Stomach smooth muscle (tissue), 2 donors: Measurements from ENCODE around the gene TP53TG5.

Experiments
- H3K27ac ChIP-seq: one replicate; pipeline ENCODE4 v1.7.0; 2013; ENCODE audit warnings: mild to moderate bottlenecking, low read length, inconsistent platforms
- H3K27me3 ChIP-seq, 2 donors: one replicate each; pipeline ENCODE4 v1.7.0; 2013; ENCODE audit warnings: low read length in 2 of 2; ENCODE audit not compliant: insufficient read depth in 2 of 2, control insufficient read depth in 1 of 2
- H3K36me3 ChIP-seq, 2 donors: one replicate each; pipeline ENCODE4 v1.7.0; 2013; ENCODE audit warnings: low read length in 2 of 2; ENCODE audit not compliant: control insufficient read depth in 2 of 2, insufficient read depth in 2 of 2
- H3K4me1 ChIP-seq: one replicate; pipeline ENCODE4 v1.7.0; 2013; ENCODE audit warnings: low read length; ENCODE audit not compliant: control insufficient read depth, insufficient read depth
- H3K4me3 ChIP-seq, 2 donors: one replicate each; pipeline ENCODE4 v1.7.0; 2013; ENCODE audit warnings: low read length in 2 of 2
- H3K9ac ChIP-seq, 2 donors: one replicate each; pipeline ENCODE4 v1.7.0; 2013; ENCODE audit warnings: low read length in 2 of 2, mild to moderate bottlenecking in 1 of 2
- H3K9me3 ChIP-seq, 2 donors: one replicate each; pipeline ENCODE4 v1.7.0; 2013; ENCODE audit warnings: low read length in 2 of 2; ENCODE audit not compliant: control insufficient read depth in 2 of 2
- donor health status: healthy.
- donor health status: Pancreatic carcinoma.

TP53TG5 gene

DNA sequence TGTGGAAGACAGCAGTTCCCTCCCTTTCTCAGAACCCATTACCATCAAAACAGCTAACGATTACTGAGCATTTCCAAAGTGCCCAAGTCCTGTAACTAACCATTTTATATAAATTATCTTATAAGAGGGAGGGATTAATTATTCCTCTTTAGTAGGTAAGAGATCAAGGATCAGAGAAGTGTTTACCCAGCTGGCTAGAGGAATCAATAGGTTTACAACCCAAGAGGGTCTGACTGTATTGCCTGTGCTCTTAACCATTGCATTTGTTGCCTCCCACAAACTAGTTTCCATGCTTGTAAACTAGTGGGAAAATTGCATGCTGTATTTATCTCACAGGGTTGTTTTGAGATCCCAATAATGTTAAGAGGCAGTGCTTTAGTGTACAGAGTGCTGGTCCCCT is 26.3 kb upstream of the TP53TG5 start:
- no peak overlapping the region for H3K27ac ChIP-seq
- no peaks in the 10 kb centered on the region for H3K9me3 ChIP-seq
- peaks cover 15% of the 10 kb centered on the region for H3K4me1 ChIP-seq
- H3K36me3 ChIP-seq: peaks cover 5 to 7% of the 10 kb centered on the region in 2 donors
- H3K4me3 ChIP-seq: no peak overlapping the region
- no peak overlapping the region for H3K9ac ChIP-seq
- no peaks in the 10 kb centered on the region for H3K27me3 ChIP-seq

GRCh38 chr20:45402946-45403345 is 24.8 kb upstream of the TP53TG5 start:
- Histone ChIP-seq H3K9ac (no peak overlapping the region), H3K27me3 (no peaks in the 10 kb centered on the region), H3K4me1 (peaks cover 4% of the 10 kb centered on the region), H3K27ac (no peak overlapping the region), H3K4me3 (no peak overlapping the region), H3K36me3 (no peaks in the 10 kb centered on the region), H3K9me3 (no peaks in the 10 kb centered on the region)

- Histone ChIP-seq H3K4me3 (no peak overlapping the region), H3K9me3 (no peaks in the 10 kb centered on the region), H3K9ac (no peak overlapping the region), H3K27ac (no peak overlapping the region), H3K27me3 (no peaks in the 10 kb centered on the region), H3K36me3 (no peaks in the 10 kb centered on the region), H3K4me1 (no peaks in the 10 kb centered on the region)
These were observed 22.4 kb upstream of the TP53TG5 start for GRCh38 chr20:45400346-45401031.

DNA sequence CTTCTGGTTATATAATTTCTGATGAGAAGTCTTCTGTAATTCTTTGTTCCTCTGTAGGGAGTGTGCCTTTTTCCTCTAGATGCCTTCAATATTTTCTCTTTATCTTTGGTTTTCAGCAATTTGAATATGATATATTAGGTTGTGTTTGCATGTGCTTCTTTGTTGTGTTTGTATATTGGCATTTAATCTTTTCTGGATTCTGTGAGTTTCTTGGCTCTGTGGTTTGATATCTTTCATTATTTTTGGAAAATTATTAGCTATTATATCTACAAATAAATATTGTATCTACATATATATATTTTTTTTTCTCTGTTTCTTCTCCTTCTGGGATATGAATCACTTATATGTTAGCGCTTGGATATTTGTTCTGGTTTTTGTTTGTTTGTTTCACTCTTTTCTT is 20.9 kb upstream of the TP53TG5 start:
- no peak overlapping the region for H3K4me3 ChIP-seq
- no peak overlapping the region for H3K9ac ChIP-seq
- no peaks in the 10 kb centered on the region for H3K4me1 ChIP-seq
- no peaks in the 10 kb centered on the region for H3K36me3 ChIP-seq
- no peaks in the 10 kb centered on the region for H3K27me3 ChIP-seq
- H3K27ac ChIP-seq: no peak overlapping the region
- no peaks in the 10 kb centered on the region for H3K9me3 ChIP-seq

GRCh38 chr20:45395114-45395415 is 16.9 kb upstream of the TP53TG5 start:
- Histone ChIP-seq H3K9ac (no peak overlapping the region), H3K4me1 (no peaks in the 10 kb centered on the region), H3K4me3 (no peak overlapping the region), H3K36me3 (no peaks in the 10 kb centered on the region), H3K27me3 (no peaks in the 10 kb centered on the region), H3K27ac (no peak overlapping the region), H3K9me3 (no peaks in the 10 kb centered on the region)

DNA sequence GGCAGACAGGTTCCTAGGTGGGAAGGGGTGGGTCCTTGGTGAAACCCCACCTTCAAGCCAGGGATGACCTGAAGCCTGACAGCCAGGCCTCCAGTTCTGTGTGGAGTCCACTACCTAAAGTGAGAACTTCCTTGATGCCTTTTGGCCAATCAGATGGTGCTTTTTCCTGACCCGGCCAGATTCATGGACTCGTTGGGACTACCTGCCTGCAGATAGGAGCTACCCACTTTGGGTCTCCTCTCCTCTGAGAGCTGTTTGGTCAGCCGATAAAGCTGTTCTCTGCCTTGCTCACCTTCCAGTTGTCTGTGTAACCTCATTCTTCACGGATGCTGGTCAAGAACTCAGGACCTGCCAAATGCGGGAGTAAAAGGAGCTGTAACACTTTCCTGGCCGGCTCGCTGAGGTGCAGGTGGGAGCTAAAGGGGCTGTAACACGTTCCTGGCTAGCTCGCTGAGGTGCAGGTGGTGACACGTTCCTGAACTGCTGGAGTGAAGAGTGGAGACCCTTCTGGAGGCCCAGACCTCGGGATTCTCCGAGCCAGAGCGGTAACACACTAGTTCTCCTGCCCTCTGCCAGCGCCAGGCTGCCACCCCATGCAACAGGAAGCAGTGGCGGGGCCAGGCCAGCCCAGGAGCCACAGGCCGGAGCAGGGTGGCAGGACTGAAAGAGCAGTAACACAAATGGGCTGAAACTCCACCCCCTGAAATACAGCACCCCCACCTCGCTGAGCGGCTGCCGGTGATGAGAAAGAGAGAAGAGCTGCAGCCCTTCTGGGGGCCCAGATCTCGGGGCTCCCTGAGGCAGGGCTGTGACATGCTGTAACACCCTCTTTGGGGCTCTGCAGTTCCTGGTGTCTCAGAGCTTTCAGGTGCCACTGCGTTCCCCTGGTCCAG is 16.3 kb upstream of the TP53TG5 start:
- no peak overlapping the region for H3K27ac ChIP-seq
- no peak overlapping the region for H3K9ac ChIP-seq
- no peaks in the 10 kb centered on the region for H3K4me1 ChIP-seq
- no peak overlapping the region for H3K4me3 ChIP-seq
- H3K27me3 ChIP-seq: no peaks in the 10 kb centered on the region
- H3K9me3 ChIP-seq: no peaks in the 10 kb centered on the region
- no peaks in the 10 kb centered on the region for H3K36me3 ChIP-seq

DNA sequence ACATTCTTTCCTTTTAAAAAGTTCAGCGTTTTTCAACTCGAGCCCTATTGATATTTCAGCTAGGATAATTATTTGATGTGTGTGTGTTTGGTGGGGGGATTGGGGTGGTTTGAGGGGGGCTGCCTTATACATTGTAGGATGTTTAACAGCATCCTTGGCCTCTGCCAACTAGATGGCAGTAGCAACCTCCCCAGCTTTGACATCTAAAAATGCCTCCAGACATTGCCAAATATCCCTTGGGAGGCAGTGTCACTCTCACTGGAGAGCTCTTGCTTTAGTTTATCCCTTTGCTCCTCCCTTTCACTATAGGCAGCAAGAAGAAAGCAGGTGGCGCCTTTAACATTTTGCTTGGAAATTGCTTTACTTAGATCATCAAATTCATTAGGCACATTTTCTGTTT is 14.6 kb upstream of the TP53TG5 start:
- Histone ChIP-seq H3K36me3 (no peaks in the 10 kb centered on the region), H3K9me3 (no peaks in the 10 kb centered on the region), H3K27me3 (no peaks in the 10 kb centered on the region), H3K27ac (no peak overlapping the region), H3K4me1 (no peaks in the 10 kb centered on the region), H3K4me3 (no peak overlapping the region), H3K9ac (no peak overlapping the region)

GRCh38 chr20:45391559-45391958 is 13.4 kb upstream of the TP53TG5 start:
- Histone ChIP-seq H3K27ac (no peak overlapping the region), H3K36me3 (no peaks in the 10 kb centered on the region), H3K9me3 (no peaks in the 10 kb centered on the region), H3K27me3 (no peaks in the 10 kb centered on the region), H3K4me3 (no peak overlapping the region), H3K4me1 (no peaks in the 10 kb centered on the region), H3K9ac (no peak overlapping the region)

GRCh38 chr20:45390931-45391330 is 12.8 kb upstream of the TP53TG5 start:
- H3K9me3 ChIP-seq: no peaks in the 10 kb centered on the region
- no peak overlapping the region for H3K27ac ChIP-seq
- no peak overlapping the region for H3K4me3 ChIP-seq
- no peak overlapping the region for H3K9ac ChIP-seq
- no peaks in the 10 kb centered on the region for H3K4me1 ChIP-seq
- no peaks in the 10 kb centered on the region for H3K27me3 ChIP-seq
- no peaks in the 10 kb centered on the region for H3K36me3 ChIP-seq

GRCh38 chr20:45387274-45387673 is 9.1 kb upstream of the TP53TG5 start:
- Histone ChIP-seq H3K27ac (no peak overlapping the region), H3K4me1 (no peaks in the 10 kb centered on the region), H3K9me3 (no peaks in the 10 kb centered on the region), H3K36me3 (no peaks in the 10 kb centered on the region), H3K9ac (no peak overlapping the region), H3K27me3 (no peaks in the 10 kb centered on the region), H3K4me3 (no peak overlapping the region)

DNA sequence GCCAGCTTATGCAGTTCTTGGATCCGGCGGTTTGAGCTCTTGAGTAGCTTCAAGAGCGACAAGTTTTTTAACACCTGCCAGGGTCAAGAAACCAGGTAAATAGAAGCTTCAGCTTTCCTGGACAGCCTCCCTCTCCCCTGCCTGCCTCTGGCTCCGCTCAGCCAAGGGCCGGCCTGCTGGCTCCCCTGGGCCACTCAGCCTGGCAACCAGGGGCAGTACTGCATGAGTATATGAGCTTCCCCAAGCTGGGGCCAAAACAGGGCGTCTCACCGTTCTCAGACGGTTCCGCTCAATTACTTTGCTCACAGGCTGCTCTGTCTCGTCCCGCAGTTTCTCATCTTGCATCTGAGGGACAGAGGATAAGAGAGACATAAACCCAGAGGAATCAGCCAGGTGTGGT is 856 bp downstream of the TP53TG5 start:
- Histone ChIP-seq H3K4me1 (peaks cover 20% of the 10 kb centered on the region), H3K9me3 (no peaks in the 10 kb centered on the region), H3K4me3 (no peak overlapping the region), H3K9ac (no peak overlapping the region), H3K27ac (no peak overlapping the region), H3K27me3 (no peaks in the 10 kb centered on the region), H3K36me3 (peaks cover 0 to 6% of the 10 kb centered on the region in 2 donors)
